Skeletal muscle cell (primary cell): Measurements from ENCODE around the gene NRGN.
A peak's percentile ranks its signal among the peaks of the same experiment; 100 is the strongest.

Experiments used
- DNase-seq: peaks from one replicate; pipeline ENCODE4 v3.0.0-alpha.2; 2010; ENCODE audit warnings: low read depth
- H3K4me3 ChIP-seq: 2 replicates; pipeline ENCODE4 v1.5.1; 2011; ENCODE audit warnings: low read depth, mild to moderate bottlenecking, control low read depth, low read length, moderate library complexity

Gene NRGN

DNA sequence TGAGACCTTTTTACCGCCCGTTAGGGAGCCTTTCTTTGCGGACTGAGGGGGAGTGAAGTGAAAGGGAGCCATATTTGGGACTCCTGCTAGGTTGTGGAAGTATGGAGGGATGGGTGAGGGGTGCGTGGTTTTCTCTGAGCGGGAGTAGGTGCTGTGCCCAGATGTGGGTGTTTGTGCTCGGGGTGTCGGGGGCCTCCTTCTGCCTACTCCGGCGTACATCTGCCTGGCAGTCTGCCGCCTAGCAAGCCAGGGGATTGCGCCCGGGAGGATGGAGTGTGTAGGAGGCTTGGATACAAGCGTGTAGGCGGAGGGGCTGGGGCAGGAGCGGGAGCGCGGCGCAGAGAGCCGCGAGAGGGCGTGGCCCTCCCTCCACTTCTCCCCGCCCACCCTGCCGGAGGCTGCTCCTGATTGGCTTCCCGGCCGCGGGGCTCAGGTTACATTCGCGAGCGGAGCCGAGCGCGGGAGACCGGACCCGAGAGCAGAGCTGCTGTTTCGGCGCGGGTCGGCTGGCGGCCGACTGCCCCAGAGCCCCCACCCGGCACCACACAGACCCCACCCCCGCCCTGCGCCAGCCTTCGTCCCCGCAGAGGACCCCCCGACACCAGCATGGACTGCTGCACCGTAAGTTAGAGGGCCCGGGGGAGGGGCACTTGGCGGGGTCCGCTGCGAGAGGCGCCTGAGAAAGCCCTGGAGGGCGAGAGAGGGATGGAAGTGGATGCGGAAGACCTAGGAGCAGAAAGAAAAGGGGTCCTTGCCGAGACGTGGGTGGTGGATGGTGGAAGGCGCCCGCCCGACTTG lies at the start of gene NRGN:
Gene NRGN (plus strand): TSS at position 464 of the 798 bp plus-strand sequence. CDS start 143 bp downstream, at position 607.
- DNase-seq: peak; percentile 60
- peak within 1 kb of the TSS; percentile 59 for H3K4me3 ChIP-seq

DNA sequence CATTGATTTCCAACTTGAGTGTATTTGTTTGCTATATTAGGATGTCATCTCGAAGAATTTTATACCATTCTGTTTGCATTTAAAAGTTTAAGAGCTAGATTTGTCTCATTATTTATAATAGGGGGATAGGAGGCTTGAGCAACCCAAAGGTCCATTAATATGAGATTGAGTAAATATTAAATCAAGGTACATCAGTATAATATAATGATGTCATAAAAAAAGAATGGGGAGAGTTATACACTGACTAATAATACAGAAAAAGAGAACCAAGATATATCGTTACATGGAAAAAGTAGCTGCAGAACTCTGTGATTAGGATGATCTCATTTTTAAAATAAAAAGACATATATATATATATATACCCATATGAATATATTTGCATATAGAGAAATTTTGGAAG lies 46.6 kb upstream of the NRGN start:
- DNase-seq: no peak
- H3K4me3 ChIP-seq: no peak overlapping the region

- H3K4me3 ChIP-seq: no peak overlapping the region
- DNase-seq: no peak
Measured at GRCh38 chr11:124699547-124699946, 40.2 kb upstream of the NRGN start.

DNA sequence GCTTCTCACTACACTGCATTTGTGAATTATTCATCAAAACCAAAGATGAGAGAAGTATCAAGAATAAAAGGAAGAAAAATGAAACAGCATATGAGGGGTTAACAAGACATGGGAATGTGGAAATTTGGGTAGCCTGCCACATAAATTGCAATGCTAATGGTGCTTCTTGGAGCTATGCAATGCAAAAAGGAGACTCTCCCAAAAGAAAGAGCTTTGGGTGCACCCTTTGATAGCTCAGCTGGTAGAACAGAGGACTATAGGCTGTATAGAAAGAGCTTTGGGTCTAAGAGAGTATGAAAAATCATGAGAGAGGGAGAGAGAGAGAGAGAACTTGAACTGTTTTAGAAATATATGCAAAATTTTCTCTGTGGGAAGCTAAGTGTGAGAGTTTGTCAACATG lies 39.7 kb upstream of the NRGN start:
- no peak overlapping the region for H3K4me3 ChIP-seq
- no peak for DNase-seq

GRCh38 chr11:124707829-124708228 lies 31.9 kb upstream of the NRGN start:
- no peak for DNase-seq
- H3K4me3 ChIP-seq: no peak overlapping the region

DNA sequence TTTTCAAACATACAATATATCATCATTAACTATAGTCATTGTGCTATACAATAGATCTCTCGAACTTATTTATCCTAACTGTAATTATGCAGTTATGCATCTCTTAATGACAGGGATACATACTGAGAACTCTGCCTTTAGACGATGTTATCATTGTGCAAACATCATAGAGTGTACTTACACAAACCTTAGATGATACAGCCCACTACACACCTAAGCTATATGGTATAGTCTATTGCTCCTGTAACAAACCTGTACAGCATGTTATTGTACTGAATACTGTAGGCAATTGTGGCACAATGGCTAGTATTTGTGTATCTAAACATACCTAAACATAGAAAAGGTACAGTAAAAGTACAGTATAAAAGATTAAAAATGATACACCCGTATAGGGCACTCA lies 27.4 kb upstream of the NRGN start:
- DNase-seq: no peak
- no peak overlapping the region for H3K4me3 ChIP-seq

DNA sequence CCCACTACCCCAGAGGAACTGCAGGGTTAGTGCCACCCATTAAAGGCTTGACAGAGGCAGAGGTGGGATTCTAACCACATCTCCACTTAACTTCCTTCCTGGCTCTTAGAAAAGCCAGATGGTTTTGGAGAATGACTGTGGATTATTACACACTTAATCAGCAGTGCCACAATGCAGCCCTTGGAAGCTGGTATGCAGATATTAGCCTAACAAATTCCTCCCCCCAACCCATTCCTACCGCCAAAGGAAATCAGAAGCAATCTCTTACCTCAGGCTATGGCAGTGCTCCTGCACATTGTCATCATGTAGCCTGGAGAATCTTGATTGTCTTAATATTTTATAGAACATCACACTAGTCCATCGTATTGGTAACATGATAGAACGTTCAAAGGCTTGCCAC lies 23.2 kb upstream of the NRGN start:
- H3K4me3 ChIP-seq: no peak overlapping the region
- DNase-seq: no peak

DNA sequence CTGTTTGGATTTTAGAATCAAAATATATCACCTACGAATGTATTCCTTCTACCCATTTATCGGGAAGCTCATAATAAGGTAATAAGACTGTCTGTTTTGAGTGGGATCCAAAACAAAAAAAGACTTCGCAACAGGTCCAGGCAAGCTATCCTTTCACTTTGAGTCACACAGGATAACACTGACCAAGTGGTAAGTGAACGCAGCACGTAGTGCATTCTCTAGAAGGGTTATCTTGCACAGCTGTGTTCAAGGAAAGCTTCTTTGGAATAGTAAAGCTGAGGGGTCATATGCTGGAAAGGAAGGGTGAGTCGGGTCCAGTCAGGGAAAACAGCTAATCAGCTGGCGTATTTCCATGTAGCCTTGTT lies 22.3 kb upstream of the NRGN start:
- peak overlapping the region; percentile 44 for H3K4me3 ChIP-seq
- DNase-seq: no peak

GRCh38 chr11:124717786-124718651 lies 21.7 kb upstream of the NRGN start:
- no peak for DNase-seq
- peak overlapping the region; percentile 44 for H3K4me3 ChIP-seq

GRCh38 chr11:124718801-124719200 lies 20.9 kb upstream of the NRGN start:
- no peak overlapping the region for H3K4me3 ChIP-seq
- no peak for DNase-seq

GRCh38 chr11:124719534-124719933 lies 20.2 kb upstream of the NRGN start:
- no peak for DNase-seq
- H3K4me3 ChIP-seq: no peak overlapping the region

GRCh38 chr11:124722176-124722575 lies 17.6 kb upstream of the NRGN start:
- no peak overlapping the region for H3K4me3 ChIP-seq
- DNase-seq: no peak

- H3K4me3 ChIP-seq: no peak overlapping the region
- DNase-seq: no peak
Measured at GRCh38 chr11:124724979-124725718, 14.6 kb upstream of the NRGN start.

DNA sequence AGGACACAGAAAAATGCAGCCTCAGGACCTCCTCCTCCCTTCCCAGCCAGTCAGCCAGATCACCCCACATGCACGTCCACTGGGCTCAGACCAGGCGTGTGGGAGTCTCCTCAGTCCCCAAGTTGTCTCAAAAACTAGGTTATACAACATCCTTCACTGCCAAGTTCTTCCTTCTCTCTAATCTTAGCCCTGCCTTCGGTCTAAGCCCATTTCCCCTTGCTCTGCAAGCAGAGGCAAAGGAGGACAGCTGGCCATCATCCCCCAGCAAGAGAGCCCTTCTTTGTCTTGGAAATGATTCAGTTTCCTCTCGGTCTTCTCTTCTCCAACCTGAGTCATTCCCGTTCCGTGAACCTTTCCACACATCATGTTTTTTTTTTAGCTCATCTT lies 14.0 kb upstream of the NRGN start:
- H3K4me3 ChIP-seq: no peak overlapping the region
- peak; percentile 45 for DNase-seq

DNA sequence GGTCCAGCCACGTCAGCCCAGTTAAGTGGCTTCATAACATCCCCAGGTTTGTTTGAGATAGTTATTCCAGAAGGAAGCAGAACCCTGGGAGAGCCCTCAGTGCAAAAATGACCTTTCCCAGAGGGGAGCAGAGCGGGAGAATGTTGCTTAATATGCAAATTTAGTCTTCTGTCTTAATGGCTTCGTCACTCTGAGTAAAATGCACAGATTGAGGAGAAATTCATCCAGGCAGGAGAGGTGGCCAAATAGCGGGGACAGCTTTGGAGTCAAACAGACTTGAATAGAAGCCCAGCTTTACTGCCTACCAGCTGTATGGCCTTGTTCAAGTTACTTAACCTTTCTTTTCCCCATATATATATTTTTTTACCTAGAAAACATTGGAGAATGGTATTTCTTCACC lies 12.3 kb upstream of the NRGN start:
- H3K4me3 ChIP-seq: no peak overlapping the region
- no peak for DNase-seq

DNA sequence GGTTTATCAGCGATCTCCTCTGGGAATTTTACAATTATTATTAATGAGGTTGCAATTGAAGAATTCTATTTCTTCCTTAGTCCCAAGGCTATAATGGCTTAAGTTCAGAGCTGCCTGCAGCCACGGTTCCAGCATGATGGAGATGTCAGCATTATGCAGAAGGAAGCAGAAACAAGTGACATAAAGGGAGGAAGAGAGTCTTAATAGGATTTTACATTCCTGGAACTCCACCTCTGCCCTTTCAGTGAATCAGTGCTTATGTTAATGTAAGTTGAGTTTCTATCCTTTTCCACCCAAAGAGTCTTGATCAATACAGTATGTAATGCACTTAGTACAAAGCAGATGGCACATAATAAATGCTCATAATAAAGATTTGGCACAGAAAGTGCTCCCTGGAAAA lies 11.6 kb upstream of the NRGN start:
- no peak overlapping the region for H3K4me3 ChIP-seq
- no peak for DNase-seq

DNA sequence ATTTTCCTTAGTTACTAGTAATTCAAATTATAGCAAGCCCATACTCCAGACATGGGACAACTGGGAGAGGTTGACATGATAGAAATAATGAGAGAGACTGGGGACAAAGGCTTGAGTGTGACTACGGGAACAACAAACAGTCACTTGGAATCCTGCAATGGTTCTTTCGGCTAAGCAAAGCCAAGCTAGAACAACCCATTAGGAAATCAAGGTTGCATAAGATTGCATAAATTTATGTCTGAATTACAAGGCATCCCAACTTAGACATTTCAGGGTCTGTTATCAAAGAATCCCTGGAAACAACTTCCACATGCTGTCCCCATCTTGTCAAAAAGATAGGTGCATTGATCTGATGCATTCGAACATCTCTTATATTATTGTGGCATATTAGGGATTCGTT lies 10.2 kb upstream of the NRGN start:
- DNase-seq: no peak
- no peak overlapping the region for H3K4me3 ChIP-seq

- no peak overlapping the region for H3K4me3 ChIP-seq
- no peak for DNase-seq
Measured at GRCh38 chr11:124732230-124732629, 7.5 kb upstream of the NRGN start.

GRCh38 chr11:124736736-124737135 lies 3.0 kb upstream of the NRGN start:
- DNase-seq: no peak
- no peak overlapping the region for H3K4me3 ChIP-seq

- DNase-seq: no peak
- H3K4me3 ChIP-seq: no peak overlapping the region
Measured at GRCh38 chr11:124737638-124738305, 2.0 kb upstream of the NRGN start.
